Kidney glomerular epithelial cell (primary cell): ENCODE data around the gene TRPM1.

Source experiments
- DNase-seq: peaks from one replicate; lab custom pipeline; 2025; lab: John Stamatoyannopoulos, UW

The TRPM1 gene

DNA sequence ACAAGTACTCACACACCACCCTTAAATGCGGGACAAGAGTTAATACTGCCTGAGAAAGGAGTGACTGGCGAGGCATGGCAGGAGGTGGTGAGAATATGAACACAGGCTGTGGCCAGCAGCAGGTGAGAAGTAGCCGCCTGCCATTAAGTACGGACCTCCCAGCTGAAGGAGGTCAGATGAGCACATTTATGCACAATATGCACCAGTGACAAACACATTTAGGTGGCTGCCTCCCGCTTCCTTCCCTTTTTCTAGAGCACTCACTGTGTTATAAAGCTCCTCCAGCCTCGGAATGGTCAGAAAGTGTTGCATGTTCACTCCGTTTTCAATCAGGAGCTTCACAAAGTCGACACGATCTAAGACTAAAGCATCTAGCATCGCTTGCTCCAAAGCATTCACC, 52.4 kb downstream of the TRPM1 start:
- DNase-seq, result no peak

DNA sequence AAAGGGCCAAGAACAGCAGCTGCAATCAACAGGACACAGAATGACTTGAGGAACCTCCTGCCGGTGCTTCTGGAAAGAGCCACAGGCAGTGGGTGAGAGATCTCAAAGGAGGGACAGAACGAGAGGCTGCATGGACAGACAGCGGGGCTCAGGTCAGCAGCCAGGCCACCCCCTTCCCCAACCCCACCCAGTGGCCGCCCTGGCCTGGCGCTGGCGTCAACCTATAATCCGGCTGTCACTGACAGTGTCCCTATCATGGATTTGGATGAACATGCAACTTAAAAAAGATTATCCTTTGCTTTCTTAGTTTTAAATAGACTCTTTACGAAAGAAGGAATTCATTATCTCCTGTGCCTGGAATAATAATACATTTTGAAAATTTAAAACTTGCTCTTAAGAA, 54.1 kb downstream of the TRPM1 start:
- no peak for DNase-seq

DNA sequence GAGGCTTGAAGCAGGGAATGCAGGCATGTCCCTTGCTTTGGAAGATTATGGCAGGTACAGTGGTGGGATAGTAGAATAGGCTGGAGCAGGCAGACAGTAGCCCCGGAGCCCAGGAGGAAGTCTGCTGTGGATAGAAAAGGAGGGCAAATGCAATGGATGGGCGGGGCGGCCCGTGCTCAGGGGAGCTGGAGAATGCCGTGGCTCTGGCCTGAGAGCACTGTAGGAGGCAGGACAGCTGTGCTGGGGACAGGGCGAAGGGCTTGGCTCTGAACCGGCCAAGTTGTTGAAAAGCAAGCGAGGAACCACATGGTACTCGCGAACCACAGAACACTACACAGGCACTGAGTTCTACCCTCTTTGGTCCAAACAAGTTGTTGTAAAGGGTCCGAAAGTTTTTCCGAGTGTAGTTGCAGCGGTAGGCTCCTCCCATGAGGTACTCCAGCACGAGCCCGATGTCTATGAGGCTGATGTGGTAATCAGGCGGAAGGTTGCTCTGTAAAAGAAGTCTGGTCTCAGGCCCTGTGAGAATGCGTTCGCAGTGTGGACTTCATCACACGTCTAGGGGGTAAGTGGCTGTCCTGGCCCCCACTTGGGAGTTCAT, 54.7 kb downstream of the TRPM1 start:
- DNase-seq, result no peak

DNA sequence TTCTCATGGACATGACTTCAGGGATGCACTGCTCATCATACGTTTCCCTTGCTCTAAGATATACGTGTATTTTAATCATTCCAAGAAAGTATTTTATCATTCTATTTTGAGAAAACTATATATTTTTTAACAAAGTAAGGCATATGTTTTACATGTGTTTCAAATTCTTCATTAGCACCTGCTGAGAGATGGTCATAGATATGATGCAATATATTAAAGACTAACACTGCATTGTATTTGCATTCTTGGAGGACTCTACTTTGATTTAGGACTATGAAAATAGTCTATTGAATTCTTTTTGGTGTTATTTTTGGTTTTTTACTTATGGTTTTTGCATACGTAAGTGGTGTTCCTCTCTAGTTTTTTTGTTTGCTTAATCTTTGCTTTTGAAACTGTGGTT, 55.9 kb downstream of the TRPM1 start:
- no peak for DNase-seq

DNA sequence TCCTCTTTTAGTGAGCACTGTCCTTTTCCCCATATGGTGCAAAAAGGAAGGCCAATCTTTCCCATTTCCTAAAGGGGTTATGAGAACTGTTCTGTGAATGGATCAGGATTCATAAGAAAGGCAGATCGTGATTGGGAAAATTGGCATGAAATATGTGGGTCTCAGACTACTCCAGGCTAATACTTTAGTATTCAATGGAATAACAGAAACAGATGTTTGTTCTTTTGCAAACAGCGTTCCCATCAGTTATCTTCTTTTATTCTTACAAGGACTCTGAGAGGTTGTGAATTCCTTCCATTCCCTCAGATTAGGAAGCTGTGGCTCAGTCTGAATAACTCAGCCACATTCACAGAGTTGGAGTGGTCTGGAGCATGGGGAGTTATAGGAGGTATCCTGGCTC, 58.8 kb downstream of the TRPM1 start:
- DNase-seq, result no peak

DNA sequence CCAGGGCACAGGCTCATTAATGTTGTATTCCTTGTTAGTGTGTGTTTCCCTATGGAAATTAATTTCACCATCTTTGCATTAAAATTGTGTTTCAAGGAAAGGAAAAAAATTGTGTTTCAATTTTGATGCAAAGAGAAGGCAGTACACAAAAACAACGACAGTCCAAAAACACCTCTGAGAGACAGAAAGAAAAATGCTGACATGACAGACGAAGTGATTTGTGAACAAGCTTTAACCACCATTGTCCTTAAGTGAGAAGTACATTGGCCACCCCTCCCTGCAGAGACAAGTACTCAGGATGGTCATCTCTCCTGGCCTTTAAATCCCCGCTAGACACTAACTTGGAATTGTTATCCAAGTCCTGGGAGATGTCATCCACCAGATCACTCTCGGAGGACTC, 59.9 kb downstream of the TRPM1 start:
- no peak for DNase-seq

DNA sequence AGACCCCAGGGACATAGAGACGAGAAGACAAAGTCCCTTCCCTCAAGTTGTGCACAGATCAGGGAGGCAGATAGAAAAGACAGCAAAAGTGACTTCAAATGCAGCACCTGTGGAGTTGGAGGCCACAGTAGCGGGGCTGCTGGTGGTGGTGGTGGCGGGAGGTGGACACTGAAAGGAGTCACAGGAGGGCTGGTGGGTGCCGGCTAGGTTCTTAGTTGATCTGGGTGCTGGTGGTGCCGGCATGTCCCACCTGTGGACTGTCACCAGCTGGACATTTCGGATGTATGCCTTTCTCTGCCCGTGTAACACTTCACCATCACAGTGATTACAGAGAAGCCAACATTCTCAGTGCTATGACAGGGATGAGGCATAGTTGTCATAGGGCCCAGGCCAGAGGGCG, 60.9 kb downstream of the TRPM1 start:
- no peak for DNase-seq

DNA sequence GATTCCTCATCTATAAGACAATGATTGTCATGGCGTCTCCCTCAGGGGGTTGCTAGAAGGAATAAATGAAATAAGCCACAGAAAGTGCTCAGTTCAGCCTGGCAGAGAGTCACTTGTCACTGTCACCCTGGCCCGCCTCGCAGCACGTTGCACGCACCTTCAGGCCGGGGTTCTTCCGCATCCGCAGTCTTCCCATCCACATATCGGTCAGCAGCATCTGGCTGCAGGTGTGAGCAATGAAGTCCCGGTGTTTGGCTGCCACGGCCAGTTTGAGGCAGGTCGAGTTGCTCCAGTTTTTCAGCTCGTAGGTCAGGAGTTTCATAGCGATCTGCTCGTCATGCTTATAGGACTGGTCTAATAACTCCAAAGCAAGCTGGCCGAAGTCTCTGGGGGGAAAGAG, 61.6 kb downstream of the TRPM1 start:
- no peak for DNase-seq

DNA sequence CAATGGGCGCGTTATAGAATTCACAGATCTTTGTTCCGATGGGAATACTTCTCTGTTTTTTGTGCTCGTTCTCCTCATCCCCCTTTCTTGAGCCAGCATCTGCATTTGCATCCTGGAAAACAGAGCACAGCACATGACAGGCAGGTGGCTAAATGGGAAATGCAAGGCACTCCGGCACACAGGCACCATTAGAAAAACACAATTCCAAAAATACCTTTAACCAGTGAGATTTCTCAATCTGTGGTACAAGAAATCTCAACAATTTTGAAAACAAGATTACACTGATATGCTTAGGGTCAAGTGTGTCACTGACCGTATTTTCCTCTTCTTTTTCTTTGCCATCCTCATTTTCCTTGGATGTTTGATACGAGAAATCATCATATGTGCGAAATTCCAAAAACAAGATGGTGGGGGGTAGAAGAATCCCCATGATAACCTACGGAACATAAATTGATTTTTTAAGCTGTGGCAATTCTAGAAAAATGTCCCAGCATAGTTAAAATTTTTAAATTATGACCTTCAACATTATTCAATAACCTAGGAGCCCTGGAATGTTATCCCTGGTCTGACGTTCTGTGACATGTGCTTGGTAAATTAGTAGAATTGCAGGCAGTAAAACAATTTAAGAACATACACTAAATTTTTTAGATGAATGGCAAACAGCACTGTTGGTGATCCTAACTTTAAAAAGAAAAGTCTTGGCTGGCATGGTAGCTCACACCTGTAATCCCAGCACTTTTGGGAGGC, 63.6 kb downstream of the TRPM1 start:
- no peak for DNase-seq

DNA sequence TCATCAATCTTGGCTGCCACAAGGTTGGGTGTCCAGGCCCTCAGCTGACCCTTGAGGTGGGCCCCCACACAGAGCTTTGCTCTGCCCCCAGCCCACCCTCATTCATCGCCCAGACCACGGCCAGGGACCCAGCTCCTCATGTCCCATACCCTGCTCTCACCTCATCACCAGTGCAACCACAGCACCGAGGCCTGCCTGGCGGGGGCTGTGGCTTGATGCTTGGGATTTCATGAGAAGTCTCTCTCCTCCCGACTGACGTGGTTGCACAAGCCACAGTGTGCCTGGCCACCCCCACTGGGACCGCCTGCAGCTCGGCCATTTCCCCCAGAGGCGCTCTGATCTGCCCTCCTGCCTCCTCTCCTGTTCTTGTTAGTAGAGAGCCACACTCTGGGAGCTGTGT, 64.7 kb downstream of the TRPM1 start:
- DNase-seq, result no peak

DNA sequence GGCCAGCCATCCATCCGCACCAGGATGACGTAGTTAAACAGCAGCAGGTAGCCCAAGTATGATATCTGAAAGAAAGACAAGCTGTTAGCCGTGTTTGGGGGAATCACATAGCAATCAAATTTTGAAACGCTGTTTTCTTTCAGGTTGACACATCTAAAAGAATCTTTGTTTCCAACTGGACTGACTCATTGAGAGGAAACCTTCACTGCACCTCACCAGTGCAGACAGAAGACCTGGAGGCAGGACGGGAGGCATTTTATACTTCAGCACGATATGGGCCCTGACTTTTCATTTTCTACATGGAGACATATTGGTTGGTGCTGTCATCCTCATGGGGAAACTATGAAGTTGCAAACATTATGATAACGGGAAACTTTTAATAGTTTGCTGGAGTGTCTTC, 65.9 kb downstream of the TRPM1 start:
- DNase-seq, result no peak

DNA sequence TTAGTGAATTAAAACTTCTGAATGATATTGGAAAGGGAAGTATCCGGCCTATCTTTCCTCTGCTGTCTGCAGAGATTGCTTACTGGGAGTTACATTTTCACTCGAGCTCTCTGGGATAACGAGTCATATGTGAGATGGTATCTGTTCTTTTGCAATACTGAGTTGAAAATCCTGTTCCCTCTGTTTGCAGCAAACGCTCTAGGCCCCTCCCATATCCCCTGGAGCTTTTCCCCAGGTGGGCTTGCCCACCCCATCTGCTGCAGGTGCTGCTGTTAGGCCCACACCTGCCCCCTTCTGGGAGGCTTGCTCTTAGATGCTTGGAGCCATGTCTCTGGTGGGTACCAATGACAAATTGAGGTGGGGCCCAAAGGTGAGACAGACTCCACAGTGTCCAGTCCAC, 67.4 kb downstream of the TRPM1 start:
- no peak for DNase-seq

DNA sequence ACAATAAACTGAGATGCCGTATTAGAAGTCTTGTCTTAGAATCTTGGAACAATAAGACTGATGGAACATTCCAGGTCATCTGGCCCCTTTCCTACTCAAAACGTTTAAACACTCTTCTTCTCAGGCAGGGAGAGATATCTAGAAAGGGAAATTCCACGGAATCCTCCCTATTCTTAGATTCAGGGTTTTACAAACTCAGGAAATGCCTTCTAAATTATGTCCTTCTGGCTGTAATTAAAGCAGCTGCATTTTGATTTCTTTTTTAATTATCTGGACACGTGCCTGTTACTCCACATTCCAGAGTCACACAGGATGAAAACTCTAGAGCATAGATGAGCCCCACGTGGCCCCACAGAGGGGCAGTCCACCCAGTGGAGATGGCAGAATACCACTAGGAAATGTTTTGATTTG, 68.6 kb downstream of the TRPM1 start:
- DNase-seq, result peak; percentile 32

DNA sequence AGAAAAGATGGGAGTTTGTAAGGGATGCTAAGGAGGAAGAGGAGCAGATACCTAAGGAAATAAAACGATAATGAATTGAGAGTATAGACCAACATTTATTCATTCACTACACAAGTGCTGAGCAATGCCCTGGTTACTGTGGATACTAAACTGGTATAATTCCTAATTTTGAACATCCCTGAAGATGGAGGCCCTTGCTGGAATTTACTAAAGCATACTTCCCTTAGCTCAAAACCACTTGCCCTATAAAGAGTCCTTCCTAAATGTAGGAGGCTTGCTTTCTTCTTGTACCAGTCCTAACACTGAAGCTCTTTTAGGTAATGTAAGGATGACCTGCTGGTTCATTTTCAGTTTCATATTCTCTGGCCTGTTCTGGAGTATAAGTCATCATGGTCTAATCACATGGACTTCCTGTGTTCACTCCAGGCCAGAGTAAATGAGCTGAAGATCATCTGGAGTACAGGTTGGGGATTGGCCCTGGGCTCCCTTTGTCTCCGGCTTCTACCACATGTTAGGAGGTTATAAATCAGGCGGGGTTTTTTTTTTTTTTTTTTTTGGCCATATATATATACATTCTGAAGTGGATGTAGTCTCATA, 70.0 kb downstream of the TRPM1 start:
- DNase-seq, result peak; percentile 9

DNA sequence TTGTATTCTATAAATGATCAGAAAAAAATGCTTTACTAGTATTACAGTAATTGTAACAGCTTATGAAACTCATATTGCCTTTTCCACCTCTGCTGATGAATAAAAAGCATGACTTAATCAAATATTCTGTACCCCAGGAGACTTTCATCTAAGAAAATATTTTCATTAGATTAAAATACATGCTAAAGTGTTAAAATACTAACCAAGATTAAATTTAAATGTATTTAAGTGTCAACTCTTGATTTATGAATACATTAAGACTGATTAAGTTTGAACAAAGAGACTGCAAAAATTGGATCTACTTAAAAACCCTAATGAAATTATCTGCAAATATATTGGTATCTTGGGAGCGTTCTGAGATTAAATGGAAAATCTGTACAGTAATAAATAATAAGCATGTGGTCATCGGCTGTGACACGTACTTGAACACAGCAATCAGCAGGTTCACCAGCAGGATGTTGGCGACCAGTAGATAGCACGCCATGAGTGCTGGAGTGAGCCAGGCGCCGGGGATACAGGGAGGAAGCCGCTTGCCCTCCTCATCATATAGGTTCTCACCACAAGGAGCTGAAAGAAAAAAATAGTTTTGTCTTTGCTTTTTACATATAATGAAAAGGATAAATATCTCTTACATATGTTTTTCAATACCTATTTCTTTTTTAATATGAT, 73.5 kb downstream of the TRPM1 start:
- DNase-seq, result no peak

DNA sequence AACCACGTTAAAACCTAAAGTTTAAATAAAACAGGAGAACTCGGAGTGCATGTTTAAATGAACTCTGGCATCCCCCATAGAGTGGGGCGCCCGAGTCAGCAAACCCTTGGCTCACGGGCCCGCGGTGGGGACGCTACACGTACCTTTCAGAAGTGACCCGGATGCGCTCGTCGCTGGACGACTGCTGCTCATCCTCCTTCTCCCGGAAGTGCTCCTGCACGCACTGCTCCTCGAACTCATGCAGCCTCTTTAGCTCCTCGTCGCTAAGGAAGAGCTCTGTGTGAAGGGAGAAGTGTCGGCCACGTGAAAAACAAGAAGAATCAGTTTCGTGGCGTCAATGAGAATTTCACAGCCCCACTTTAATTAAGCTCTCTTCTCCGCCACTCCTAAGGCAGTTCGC, 75.5 kb downstream of the TRPM1 start:
- no peak for DNase-seq

DNA sequence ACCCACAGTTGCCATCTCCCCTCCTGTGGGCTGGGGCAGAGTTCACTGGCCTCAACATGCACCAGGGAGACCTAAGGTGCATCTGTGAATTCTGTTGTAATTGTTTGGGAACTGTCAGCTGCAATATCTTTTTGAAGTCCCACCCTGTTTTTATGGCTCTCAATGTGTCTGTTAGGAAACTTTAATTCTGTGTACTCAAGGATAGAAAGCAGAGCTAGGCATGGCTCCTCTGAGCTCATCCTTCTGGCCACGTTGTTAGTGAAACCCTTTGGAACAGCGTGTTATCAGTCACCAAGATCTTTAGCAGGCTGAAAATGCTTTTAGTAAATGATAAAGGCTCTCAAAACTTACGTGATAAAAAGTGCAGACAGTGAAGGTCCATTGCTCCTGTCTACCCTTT, 76.5 kb downstream of the TRPM1 start:
- peak; percentile 39 for DNase-seq

DNA sequence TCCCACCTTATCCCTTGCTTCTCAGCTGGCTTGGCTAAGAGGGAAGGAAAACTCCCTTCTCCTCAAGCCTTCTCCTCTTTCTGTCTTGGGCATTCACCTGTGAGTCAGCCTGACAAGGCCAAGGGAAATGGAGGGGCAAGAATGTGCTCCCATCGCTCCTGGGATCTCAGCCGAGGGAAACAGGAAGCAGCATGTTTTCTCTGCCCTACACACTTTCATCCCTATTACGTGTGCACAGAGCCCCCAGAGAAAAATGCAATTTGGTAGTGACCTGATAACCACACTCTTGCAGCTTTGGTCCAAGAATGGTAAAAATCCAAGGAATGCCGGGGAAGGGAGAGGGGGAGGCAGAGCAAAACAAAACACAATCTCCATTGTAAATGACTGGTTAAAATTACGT, 77.2 kb downstream of the TRPM1 start:
- peak; percentile 96 for DNase-seq

DNA sequence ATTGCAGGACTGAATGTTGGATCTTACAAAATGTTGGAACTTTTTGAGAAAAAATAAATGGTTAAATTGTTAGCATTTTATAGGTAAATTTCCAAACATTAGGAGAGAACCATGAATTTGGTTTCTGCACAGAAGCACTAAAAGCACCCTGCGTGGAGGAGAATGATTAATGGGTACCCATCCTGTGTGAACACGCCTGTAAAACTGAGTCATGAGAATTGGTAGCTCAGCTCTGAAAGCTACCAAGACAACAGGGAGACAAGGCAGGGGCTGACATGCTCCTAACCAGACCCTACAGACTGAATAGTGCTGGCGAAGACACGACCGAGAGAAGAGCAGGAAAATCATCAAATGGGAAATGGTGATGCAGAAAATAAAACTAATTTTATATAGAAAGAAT, 77.7 kb downstream of the TRPM1 start:
- DNase-seq, result peak; percentile 45

DNA sequence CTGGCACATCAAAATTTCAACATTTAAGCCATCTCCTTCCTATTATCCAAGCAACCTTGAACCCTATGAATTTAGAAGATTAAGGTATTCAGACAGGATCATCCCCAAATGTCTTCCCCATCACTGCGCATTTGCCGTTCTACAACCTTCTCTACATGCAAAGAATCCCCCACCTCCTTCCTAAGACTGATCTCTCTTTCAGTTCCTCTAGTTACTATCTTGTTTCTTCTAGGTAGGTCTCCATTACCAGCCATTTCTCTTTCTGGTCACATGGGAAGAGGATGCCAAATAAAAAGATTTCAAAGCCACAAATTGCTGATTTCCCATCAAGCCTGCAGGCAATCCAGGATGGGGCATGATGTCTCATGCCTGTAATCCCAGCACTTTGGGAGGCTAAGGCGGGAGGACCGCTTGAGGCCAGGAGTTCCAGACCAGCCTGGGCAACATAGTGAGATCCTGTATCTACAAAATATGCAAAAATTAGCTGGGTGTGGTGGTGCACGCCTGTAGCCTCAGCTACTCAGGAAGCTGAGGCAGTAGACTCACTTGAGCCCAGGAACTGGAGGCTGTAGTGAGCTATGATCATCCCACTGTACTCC, 80.4 kb downstream of the TRPM1 start:
- no peak for DNase-seq

DNA sequence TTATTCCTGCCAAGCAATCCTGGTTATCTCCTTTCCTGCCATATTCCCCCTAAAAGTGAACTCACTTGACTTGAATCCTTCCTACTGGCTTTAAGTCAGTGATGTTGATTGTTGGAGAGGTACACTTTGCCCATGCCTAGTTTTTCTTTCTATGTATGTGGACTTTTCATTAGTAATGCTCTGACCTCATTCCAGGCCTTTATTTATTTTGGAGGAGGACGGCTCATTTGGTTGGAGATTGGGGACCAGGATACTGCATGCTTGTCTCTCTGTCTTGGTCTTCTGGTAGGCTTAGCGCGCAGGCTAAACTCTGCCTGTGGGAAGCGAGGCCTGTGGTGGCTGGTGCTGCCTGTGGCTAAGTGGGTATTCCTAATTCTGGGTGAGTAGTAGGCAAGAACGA, 81.0 kb downstream of the TRPM1 start:
- no peak for DNase-seq

DNA sequence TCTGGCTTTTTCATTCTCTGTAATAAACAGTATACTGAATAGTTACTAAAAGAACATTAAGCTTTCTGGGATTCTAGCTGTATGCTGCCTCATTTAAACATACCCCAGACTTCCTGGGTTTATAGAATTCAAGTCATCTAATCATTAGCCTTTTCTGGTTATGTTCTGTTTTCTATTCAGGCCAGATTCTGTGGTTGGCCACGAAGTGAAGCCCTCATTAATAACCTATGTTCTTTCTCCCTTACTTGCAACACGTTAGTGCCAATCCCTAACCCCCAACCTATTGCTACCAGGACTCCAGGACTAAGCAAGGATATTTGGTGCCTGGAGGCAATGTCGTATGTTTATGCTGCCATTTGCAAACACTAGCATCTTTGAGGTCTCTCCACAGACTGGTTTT, 81.5 kb downstream of the TRPM1 start:
- no peak for DNase-seq

DNA sequence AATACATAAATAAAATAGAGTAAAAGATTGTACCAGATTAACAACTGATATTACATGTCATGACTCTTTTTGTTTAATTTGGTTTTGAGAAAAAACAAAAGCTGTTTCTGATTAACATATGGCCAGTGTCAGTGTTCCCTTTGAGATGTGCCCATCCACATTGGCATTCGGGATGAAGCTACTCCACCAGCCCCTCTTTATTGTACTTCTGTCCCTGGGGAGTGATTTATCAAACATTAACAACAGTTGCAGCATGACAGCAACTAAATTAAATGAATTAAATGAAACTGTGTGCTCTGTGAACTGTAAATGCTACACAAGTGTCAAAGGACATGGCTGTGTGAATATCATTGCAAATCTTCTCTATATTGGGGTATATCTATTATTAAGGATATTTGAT, 84.2 kb downstream of the TRPM1 start:
- DNase-seq, result no peak
